AG09319 (cell line): ENCODE measurements around the gene NBL1.

Experiments
- DNase-seq: peaks from one replicate; pipeline ENCODE4 v3.0.0-alpha.2; 2010; ENCODE audit warnings: low read depth; ENCODE audit errors: extremely low read depth
- TF ChIP-seq, protein P1 (sequence below): IDR thresholded peaks from 2 replicates; pipeline ENCODE4 v1.5.1; 2011; ENCODE audit warnings: low read depth, mild to moderate bottlenecking, inconsistent platforms, low read length, moderate library complexity

Gene NBL1

DNA sequence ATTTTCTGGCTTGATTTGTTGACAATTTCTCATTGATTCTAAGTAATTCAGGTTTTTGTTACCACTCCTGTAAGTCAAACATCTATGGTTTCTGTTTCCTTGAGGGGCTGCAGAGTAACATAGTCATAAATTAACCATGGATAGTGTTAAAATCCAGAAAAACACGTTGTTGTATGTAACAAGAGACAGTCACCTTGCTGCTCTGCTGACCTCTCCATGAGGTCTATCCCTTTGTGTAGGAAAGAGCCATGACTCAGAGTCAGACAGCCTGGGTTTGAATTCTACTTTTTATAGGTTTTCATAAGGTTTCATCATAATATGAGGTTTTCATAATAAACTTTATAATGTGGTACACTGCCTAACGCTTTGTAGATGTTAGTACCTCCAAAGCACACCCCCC, 27.6 kb upstream of the NBL1 start:
- DNase-seq: no peak
- TF ChIP-seq, protein P1, sequence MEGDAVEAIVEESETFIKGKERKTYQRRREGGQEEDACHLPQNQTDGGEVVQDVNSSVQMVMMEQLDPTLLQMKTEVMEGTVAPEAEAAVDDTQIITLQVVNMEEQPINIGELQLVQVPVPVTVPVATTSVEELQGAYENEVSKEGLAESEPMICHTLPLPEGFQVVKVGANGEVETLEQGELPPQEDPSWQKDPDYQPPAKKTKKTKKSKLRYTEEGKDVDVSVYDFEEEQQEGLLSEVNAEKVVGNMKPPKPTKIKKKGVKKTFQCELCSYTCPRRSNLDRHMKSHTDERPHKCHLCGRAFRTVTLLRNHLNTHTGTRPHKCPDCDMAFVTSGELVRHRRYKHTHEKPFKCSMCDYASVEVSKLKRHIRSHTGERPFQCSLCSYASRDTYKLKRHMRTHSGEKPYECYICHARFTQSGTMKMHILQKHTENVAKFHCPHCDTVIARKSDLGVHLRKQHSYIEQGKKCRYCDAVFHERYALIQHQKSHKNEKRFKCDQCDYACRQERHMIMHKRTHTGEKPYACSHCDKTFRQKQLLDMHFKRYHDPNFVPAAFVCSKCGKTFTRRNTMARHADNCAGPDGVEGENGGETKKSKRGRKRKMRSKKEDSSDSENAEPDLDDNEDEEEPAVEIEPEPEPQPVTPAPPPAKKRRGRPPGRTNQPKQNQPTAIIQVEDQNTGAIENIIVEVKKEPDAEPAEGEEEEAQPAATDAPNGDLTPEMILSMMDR: no peak

DNA sequence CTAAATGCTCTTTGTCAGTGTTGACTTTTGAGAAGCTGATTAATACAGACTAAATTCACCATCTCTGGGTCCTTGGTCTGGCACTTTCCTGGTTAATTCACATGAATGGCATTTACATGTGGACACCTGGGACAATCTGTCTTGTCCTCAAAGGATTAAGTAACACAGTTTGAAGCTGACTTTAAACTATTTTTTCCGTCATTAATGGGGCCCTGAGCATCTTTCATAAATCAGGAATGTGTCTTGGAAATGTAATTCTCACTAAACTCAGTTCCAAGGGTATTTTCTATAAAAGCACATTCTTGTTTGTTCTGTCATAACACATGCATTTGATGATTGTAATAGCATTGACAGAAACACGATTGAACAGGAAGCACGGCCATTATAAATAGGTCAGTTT, 26.7 kb upstream of the NBL1 start:
- no peak for DNase-seq

DNA sequence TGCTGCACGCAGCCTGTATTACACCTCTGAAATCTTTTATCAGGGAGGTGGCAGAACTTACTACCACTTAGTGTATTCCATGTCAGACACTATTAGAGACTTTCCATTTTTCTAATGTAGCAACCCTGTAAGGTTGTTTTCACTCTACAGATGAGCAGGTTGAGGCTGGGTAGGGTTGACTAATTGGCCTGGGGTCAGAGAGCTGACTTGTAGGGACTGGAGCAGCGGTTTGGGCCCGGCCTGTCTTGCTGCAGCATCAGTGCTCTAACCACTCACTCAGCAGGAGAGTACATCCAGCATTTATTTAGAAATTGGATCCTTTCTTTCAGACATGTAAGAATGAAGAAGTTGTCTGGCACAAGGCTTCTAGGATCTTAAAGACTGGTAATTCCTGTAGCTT, 25.7 kb upstream of the NBL1 start:
- no peak for DNase-seq

More for the DNA sequence above, 26.7 kb upstream of the NBL1 start:
- TF ChIP-seq, protein P1: no peak

DNA sequence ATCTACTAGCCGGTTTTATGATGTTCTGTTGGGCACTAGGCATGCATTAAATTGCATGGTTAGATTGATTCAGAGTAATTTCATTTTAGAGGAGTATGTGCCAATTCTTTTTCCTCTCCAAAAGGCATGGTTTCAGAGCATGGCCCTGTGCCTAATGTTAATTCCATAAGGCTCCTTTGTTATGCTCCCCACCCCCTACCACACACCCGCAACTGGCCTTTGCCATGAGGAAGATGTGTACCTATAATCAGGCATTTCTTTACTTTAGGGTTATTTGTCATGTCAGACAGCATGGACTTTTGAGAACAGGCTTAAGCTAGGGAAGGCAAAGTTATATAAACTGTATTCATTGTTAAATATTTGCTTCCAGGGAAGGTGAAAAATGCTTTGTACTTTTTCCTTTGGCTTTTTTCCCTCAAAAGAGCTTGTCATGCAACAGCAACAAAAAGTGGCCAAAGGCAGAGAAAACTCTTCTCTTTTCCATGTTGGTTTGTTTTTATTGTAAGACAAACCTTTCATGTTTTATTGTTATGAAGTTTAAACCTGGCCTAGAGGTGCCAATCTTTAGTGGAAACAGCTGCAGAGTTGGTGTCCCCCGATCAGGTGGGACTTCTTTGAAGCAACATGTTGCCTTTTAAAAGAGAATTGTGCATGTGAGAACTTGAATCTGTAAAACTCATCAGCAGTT, 24.3 kb upstream of the NBL1 start:
- DNase-seq: no peak
- TF ChIP-seq, protein P1: no peak

More for the DNA sequence above, 25.7 kb upstream of the NBL1 start:
- TF ChIP-seq, protein P1: no peak

DNA sequence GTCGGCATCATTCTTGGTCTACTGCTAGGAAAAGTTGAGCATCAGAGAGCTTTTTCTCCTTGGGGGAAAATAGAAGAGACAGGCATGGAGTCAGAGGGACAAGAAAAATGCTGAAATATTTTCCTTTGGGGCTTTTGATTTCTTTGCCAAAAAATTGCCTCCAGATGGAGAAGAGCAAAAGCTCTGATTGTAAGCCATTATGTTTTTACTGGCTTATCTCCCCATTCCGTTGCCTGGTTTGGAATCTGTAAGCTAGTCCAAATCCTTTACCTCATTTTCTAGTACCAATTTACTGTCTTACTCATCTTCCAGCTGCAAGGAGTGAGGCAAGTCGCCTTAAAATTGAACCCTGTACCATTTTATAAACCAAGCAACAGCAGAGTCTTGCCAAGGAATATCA, 23.3 kb upstream of the NBL1 start:
- TF ChIP-seq, protein P1: no peak
- DNase-seq: no peak

DNA sequence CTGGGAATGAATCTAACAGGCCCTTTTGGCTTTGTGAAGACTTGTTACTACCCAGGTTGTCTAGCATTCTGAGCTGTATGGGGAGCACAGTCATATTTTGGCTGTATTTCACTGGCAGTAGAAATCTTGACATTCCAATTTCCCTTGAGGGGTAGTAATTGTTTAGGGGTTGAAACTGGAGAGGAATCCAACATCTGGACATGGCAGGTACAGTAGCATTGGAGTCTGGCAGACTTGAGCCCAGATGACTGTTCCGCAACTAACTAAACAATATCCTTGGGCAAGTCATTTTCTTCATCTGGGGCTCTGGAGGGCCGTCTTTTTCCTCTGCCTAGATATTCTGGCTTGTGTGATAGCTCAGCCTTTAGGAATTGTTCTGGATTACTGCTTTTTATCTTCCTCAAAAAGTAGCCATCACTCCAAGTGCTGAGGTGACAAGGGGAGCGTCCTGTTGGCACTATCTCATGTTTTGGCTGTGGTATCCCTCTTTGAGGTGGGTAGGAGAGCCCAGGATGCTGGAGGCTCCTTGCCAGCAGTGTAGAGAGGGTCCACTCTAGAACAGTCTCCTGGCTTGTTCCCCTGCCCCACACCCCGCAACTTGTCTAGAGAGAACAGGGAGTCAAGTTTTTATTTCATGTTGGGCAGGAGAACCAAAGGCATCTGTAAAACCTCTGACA, 22.7 kb upstream of the NBL1 start:
- TF ChIP-seq, protein P1: no peak
- DNase-seq: no peak

DNA sequence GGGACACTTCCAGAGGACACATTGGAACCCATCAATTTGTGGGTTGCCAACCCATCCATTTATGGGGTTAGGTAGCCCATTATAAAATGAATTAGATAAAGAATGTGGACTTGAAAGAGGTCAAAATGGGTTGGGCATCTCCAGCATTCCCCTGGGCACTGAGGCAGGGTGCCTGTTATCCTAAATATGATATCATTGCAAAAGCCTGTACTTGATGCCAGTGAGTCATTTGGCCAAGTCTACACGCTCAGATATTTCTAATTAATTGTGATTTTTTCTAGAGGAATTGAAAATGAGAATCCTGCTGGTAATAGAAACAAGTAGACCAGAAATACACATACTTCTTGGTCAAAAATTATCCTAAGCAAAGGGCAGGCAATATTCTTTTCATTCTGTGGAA, 21.9 kb upstream of the NBL1 start:
- TF ChIP-seq, protein P1: no peak
- DNase-seq: no peak
